GM12872 (cell line): ENCODE data around the gene RENBP.

Experiments
- TF ChIP-seq, protein P1 (sequence below): IDR thresholded peaks from 3 replicates; pipeline ENCODE4 v1.5.1; 2011; ENCODE audit warnings: low read depth, mild to moderate bottlenecking, low read length, moderate library complexity; ENCODE audit not compliant: insufficient read depth

RENBP gene

DNA sequence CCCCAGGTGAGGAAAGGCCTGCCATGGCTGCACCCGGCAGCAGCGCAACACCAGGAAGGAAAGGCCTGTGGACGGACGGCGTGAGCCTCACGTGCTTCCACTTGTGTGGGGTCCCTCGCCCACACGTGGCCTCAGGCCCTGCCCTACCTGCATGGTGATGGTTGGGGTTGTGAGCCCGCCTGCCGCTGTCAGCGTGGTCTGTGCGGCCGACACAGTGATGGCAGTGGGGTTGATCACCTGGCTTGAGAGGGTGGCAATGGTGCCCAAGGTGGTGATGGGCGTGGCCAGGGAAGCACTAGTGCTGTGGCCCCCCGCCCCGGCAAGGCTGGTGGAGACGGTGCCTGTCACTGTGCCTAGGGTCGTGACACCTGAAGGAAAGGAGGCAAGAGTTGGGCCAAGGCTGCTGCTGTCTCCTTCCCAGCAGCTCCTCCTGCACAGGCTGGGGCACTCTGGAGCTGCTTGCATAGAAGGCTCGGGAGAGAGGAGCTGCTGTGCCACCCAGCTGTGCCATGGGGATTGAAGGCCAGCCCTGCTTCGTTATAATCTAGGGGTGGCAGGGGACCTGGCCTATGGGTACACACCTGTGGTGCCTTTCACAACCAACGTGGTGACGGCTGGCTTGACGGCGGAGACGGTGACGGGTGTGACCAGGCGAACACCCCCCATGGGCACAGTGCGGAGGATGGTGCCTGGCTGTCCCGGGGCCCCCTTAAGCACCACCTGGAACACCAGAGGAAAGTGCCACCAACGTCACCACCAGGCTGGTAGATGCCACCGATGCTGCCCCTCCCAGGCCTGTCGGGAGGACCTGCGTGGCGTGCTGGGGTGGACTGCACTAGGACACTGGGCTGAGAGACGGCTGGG is 11.8 kb upstream of the RENBP start:
- TF ChIP-seq, protein P1, sequence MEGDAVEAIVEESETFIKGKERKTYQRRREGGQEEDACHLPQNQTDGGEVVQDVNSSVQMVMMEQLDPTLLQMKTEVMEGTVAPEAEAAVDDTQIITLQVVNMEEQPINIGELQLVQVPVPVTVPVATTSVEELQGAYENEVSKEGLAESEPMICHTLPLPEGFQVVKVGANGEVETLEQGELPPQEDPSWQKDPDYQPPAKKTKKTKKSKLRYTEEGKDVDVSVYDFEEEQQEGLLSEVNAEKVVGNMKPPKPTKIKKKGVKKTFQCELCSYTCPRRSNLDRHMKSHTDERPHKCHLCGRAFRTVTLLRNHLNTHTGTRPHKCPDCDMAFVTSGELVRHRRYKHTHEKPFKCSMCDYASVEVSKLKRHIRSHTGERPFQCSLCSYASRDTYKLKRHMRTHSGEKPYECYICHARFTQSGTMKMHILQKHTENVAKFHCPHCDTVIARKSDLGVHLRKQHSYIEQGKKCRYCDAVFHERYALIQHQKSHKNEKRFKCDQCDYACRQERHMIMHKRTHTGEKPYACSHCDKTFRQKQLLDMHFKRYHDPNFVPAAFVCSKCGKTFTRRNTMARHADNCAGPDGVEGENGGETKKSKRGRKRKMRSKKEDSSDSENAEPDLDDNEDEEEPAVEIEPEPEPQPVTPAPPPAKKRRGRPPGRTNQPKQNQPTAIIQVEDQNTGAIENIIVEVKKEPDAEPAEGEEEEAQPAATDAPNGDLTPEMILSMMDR = no peak

DNA sequence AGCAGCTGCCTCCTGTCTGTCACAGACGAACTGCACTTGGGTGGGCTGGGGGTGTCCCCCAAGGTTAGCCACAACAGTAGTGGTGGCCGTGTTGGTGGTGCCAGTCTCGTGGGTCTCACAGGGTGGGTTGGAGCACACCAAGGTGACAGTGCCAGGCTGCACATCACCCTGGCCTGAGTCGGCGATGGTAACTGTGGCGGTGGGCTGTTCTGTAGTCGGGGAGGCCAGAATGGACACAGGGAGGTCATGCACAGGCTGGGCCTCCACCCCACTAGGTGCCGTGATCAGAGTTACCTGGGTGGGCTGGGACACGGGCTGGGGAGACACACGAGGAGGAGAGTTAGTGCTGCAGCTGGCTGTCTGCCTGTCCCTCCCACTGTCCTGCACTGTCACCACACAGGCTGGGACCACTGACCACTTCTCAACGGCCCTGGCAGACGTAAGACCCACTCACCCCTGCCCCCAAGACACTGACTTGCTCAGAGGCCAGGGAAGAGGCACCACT is 10.8 kb upstream of the RENBP start:
- TF ChIP-seq, protein P1 = no peak

DNA sequence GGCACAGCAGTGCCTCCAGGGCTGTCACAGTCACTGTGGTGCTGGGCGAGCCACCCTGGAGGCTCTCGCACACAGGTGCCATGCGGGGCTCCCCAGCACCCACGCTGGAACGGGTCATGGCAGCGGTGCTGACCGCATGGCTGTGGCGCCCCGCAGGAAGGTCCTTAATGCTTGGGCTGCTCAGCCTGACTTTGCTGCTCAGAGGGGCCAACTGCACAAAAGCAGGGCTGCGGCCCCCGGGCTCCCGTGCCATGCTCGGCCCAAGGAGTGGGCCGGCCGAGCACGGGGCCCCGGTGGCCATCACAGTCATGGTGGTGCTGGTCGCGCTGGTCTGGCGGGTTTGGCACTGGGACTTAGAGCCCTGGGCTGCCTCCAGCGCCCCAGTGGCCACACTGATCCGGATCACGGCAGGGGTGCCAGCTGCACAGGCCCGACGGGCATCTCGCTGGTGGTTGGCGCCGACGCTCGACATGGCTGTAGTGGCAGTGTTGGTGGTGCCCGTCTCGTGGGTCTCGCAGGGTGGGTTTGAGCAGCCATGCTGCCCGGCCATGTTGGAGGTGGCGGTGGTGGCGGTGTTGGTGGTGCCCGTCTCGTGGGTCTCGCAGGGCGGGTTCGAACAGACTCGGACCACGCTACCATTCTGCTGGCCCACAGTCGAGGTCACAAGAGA is 10.2 kb upstream of the RENBP start:
- TF ChIP-seq, protein P1 = no peak

DNA sequence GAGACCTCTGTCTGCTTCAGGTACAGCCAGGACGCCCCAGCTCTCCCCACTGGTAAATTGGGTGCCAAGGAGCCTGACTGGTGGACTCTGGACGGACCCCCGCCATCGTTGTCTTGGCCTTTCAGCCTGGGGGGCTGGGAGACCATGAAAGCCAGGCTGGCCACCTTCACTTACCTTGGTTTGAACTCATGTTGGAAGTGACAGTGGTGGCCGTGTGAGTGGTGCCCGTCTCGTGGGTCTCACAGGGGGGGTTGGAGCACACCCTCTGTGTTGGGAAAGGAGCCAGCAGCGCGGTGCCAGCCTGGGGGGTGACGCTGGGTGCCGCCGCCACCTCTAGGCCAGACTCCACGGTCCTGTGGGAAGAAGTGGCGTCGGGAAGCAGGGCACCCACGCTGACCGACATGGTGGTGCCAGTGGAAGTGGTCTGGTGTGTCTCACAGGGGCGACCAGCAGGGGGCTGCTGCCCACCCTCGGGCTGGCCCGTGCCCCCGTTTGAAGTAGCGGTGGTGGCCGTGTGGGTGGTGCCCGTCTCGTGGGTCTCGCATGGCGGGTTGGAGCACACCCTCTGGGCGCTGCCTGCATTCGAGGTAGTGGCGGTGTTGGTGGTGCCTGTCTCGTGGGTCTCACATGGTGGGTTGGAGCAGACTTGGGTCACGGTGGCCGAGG is 9.6 kb upstream of the RENBP start:
- TF ChIP-seq, protein P1 = 0 out of 3 replicates have a peak, but pooled peaks have one; percentile 30

DNA sequence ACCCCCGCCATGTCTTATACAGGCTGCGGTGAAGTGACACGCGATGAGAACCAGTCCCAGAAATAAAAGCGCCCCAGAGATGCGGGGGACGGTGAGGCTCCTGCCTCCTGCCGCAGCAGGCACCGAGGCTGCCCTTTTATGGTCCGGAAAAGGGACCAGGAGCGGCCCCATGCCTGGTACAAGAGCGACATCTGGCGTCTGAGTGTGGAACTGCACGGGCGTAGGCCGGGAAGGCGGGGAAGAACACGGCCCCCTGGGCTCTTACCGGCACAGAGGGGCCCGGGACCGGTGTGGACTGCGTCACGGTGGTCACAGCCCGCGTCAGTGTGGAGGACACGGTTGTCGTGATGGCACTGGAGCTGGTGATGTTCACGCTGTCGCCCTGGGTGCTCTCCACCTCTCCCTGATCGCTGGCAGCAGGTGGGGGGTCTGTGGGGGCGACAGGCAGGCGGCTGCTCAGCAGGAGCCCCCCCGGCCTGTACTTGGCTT is 8.9 kb upstream of the RENBP start:
- TF ChIP-seq, protein P1 = peak; percentile 89

DNA sequence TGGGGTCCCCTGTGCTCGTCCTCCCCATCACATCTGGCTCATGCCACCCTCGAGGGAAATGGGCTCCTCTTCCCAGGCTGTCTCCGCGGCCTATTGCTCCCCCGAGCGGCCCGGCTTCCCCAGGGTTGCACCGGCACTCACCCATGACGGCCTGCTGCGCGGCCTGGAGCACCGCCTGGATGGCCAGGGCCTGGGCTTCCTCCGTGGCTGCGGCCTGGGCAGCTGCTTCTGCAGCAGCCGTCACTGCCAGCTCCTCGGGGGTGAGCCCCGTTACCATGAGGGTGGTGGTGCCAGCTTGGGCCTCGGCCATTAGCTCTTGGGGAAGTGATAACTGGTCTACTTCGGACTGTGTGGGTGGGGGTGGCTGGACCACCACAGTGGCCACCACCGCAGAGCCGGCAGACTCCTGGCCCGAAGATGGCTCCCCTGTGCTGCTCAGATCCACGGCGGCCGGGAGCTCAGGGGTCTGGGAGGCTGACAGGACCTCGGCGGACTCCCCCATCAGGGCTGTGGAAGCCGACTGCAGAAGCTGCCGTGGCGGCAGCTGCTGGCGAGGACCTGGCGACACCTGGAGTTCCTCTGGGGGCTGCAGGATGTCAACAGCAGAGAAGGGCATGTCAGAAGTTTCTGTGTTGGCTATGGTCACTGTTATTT is 8.1 kb upstream of the RENBP start:
- TF ChIP-seq, protein P1 = no peak
